K562 (cell line): ENCODE results near the gene MSH4. TPM values are rescaled to one million over a fixed set of nuclear protein-coding genes. Genes with fewer than 3 reads are reported as not detected.
A peak's percentile ranks its signal among the peaks of the same experiment; 100 is the strongest.

ENCODE experiments used
- BCL6 ChIP-seq: fragments of 250-450 bp; sonication (Bioruptor Pico); IDR thresholded peaks from 2 replicates; pipeline ENCODE4 v1.4.0; 2020
- BRD9 ChIP-seq: fragments of 450-650 bp; IDR thresholded peaks from 2 replicates; pipeline ENCODE4 v1.6.1; 2018; ENCODE audit warnings: low read depth; ENCODE audit not compliant: partially characterized antibody
- C11orf30 ChIP-seq: fragments of 450-650 bp; IDR thresholded peaks from 2 replicates; pipeline ENCODE4 v1.6.1; 2016; ENCODE audit warnings: low read depth, mild to moderate bottlenecking
- CBFA2T3 ChIP-seq: fragments of 450-650 bp; IDR thresholded peaks from 2 replicates; pipeline ENCODE4 v1.6.1; 2017
- EHMT2 ChIP-seq: fragments of 450-650 bp; IDR thresholded peaks from 2 replicates; pipeline ENCODE4 v1.6.1; 2018; ENCODE audit warnings: antibody characterized with exemption
- HDGF ChIP-seq: fragments of 450-650 bp; IDR thresholded peaks from 2 replicates; pipeline ENCODE4 v1.6.1; 2016
- LEF1 ChIP-seq: fragments of 450-650 bp; IDR thresholded peaks from 2 replicates; pipeline ENCODE4 v1.6.1; 2016; ENCODE audit warnings: mild to moderate bottlenecking
- MITF ChIP-seq: IDR thresholded peaks from 2 replicates; pipeline ENCODE4 v1.6.1; 2014; ENCODE audit warnings: antibody characterized with exemption
- MYC ChIP-seq, 2 experiments: fragments of 250-450 bp in 1 of 2; sonication (Bioruptor Pico) in 1 of 2; IDR thresholded peaks; 2 replicates each; pipeline versions ENCODE4 v1.5.1 to v1.6.1; 2012 to 2021; ENCODE audit warnings: low read depth in 2 of 2, borderline replicate concordance in 1 of 2, improper control_type of control experiment in 1 of 2, low read length in 1 of 2, mild to moderate bottlenecking in 1 of 2, moderate library complexity in 1 of 2
- SMAD3 ChIP-seq: fragments of 450-650 bp; formaldehyde crosslinking; conservative IDR thresholded peaks from 2 replicates; pipeline ENCODE4 v1.4.0; 2020; ENCODE audit warnings: mild to moderate bottlenecking
- SPI1 ChIP-seq: IDR thresholded peaks from 2 replicates; pipeline ENCODE4 v1.6.1; 2011; ENCODE audit warnings: low read depth, low read length, control low read depth, borderline replicate concordance
- TRIM24 ChIP-seq, 2 experiments: fragments of 450-650 bp; IDR thresholded peaks; 2 replicates each; pipeline ENCODE4 v1.6.1; 2016
- WHSC1 ChIP-seq: IDR thresholded peaks from one replicate; pipeline ENCODE4 v1.6.1; 2012; ENCODE audit warnings: low read length, control low read depth, inconsistent platforms
- XRCC5 ChIP-seq: fragments of 200-400 bp; formaldehyde crosslinking; IDR thresholded peaks from 2 replicates; pipeline ENCODE4 v1.6.1; 2017; ENCODE audit warnings: low read depth, mild to moderate bottlenecking, low read length
- ZNF3 ChIP-seq: fragments of 250-450 bp; sonication (Bioruptor Pico); IDR thresholded peaks from 2 replicates; pipeline ENCODE4 v1.5.0; 2021; ENCODE audit warnings: mild to moderate bottlenecking, moderate library complexity
- ZNF717 ChIP-seq: fragments of 250-450 bp; sonication (Bioruptor Pico); IDR thresholded peaks from 2 replicates; pipeline ENCODE4 v1.5.0; 2021
- polyA plus RNA-seq, 8 experiments: library from polyadenylated mRNA; depleted of rRNA in 4 of 8; stranded (reverse) in 5 of 8; unstranded in 3 of 8; fragments of >200 nt; fragmentation: Nextera tagmentation in 2 of 8; fragmentation: Illumina TruSeq in 1 of 8; extraction: Ambion mirVana in 2 of 8; extraction: Trizol in 1 of 8; gene quantifications; 2 replicates each; pipeline versions ENCODE4 v1.2.1 to v1.2.3, GENCODE V29; 2011 to 2014; ENCODE audit warnings: inconsistent platforms in 1 of 8, missing spikeins in 1 of 8
- total RNA-seq, 7 experiments: library from RNA; depleted of rRNA in 6 of 7; stranded (reverse); fragments of >200 nt in 6 of 7; fragmentation: Illumina TruSeq in 2 of 7; extraction: Trizol in 2 of 7; gene quantifications; 2 replicates each; pipeline versions ENCODE4 v1.2.1 to v1.2.3, GENCODE V29; 2011 to 2021; ENCODE audit warnings: low replicate concordance in 1 of 7
- TF ChIP-seq, protein P1 (sequence below): fragments of 200-600 bp; sonication (generic); IDR thresholded peaks from one replicate; pipeline ENCODE4 v1.6.1; 2012; ENCODE audit warnings: mild to moderate bottlenecking, low read depth, low read length, inconsistent platforms

Gene MSH4
- total and polyA plus RNA-seq, 9 of the 15 experiments (the other 6 are each of a cell fraction or from before 2014, with no cell fraction given) = 0.04 to 0.18 (median 0.12) TPM; not detected in 4

- TF ChIP-seq, protein P1, sequence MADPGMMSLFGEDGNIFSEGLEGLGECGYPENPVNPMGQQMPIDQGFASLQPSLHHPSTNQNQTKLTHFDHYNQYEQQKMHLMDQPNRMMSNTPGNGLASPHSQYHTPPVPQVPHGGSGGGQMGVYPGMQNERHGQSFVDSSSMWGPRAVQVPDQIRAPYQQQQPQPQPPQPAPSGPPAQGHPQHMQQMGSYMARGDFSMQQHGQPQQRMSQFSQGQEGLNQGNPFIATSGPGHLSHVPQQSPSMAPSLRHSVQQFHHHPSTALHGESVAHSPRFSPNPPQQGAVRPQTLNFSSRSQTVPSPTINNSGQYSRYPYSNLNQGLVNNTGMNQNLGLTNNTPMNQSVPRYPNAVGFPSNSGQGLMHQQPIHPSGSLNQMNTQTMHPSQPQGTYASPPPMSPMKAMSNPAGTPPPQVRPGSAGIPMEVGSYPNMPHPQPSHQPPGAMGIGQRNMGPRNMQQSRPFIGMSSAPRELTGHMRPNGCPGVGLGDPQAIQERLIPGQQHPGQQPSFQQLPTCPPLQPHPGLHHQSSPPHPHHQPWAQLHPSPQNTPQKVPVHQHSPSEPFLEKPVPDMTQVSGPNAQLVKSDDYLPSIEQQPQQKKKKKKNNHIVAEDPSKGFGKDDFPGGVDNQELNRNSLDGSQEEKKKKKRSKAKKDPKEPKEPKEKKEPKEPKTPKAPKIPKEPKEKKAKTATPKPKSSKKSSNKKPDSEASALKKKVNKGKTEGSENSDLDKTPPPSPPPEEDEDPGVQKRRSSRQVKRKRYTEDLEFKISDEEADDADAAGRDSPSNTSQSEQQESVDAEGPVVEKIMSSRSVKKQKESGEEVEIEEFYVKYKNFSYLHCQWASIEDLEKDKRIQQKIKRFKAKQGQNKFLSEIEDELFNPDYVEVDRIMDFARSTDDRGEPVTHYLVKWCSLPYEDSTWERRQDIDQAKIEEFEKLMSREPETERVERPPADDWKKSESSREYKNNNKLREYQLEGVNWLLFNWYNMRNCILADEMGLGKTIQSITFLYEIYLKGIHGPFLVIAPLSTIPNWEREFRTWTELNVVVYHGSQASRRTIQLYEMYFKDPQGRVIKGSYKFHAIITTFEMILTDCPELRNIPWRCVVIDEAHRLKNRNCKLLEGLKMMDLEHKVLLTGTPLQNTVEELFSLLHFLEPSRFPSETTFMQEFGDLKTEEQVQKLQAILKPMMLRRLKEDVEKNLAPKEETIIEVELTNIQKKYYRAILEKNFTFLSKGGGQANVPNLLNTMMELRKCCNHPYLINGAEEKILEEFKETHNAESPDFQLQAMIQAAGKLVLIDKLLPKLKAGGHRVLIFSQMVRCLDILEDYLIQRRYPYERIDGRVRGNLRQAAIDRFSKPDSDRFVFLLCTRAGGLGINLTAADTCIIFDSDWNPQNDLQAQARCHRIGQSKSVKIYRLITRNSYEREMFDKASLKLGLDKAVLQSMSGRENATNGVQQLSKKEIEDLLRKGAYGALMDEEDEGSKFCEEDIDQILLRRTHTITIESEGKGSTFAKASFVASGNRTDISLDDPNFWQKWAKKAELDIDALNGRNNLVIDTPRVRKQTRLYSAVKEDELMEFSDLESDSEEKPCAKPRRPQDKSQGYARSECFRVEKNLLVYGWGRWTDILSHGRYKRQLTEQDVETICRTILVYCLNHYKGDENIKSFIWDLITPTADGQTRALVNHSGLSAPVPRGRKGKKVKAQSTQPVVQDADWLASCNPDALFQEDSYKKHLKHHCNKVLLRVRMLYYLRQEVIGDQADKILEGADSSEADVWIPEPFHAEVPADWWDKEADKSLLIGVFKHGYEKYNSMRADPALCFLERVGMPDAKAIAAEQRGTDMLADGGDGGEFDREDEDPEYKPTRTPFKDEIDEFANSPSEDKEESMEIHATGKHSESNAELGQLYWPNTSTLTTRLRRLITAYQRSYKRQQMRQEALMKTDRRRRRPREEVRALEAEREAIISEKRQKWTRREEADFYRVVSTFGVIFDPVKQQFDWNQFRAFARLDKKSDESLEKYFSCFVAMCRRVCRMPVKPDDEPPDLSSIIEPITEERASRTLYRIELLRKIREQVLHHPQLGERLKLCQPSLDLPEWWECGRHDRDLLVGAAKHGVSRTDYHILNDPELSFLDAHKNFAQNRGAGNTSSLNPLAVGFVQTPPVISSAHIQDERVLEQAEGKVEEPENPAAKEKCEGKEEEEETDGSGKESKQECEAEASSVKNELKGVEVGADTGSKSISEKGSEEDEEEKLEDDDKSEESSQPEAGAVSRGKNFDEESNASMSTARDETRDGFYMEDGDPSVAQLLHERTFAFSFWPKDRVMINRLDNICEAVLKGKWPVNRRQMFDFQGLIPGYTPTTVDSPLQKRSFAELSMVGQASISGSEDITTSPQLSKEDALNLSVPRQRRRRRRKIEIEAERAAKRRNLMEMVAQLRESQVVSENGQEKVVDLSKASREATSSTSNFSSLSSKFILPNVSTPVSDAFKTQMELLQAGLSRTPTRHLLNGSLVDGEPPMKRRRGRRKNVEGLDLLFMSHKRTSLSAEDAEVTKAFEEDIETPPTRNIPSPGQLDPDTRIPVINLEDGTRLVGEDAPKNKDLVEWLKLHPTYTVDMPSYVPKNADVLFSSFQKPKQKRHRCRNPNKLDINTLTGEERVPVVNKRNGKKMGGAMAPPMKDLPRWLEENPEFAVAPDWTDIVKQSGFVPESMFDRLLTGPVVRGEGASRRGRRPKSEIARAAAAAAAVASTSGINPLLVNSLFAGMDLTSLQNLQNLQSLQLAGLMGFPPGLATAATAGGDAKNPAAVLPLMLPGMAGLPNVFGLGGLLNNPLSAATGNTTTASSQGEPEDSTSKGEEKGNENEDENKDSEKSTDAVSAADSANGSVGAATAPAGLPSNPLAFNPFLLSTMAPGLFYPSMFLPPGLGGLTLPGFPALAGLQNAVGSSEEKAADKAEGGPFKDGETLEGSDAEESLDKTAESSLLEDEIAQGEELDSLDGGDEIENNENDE = no peak
- TF ChIP-seq LEF1 = no peak
- TF ChIP-seq WHSC1 = no peak
- TF ChIP-seq SMAD3 (CRISPR knock-in tag) = 0 out of 2 replicates have a peak, but pooled peaks have one; percentile 9
- peak; percentile 37; the same call in 1 of the 2 replicates for TF ChIP-seq SPI1
- TF ChIP-seq TRIM24 (IDR thresholded peaks at IDR 0.05) = no peak
- peak; percentile 73 for TF ChIP-seq C11orf30
- TF ChIP-seq XRCC5 = 0 out of 2 replicates have a peak, but pooled peaks have one; percentile 13
- TF ChIP-seq CBFA2T3 = 0 out of 2 replicates have a peak, but pooled peaks have one; percentile 7
- TF ChIP-seq ZNF3 = no peak
- no peak for TF ChIP-seq BCL6 (CRISPR knock-in tag)
- TF ChIP-seq BRD9 = peak; percentile 23
- no peak for TF ChIP-seq MITF
- no peak for TF ChIP-seq HDGF
- TF ChIP-seq EHMT2 = no peak
- peak; percentile 100 for TF ChIP-seq MYC (IDR thresholded peaks at IDR 0.05; ENCODE audit: low read depth, low read length)
- peak; percentile 89; the same call in 1 of the 2 replicates for TF ChIP-seq MYC (CRISPR knock-in tag; IDR thresholded peaks at IDR 0.05; ENCODE audit: borderline replicate concordance, low read depth)
- no peak for TF ChIP-seq ZNF717
Measured at GRCh38 chr1:75785983-75786853, 10.5 kb upstream of the MSH4 start, which contains the start of gene RABGGTB (continued).
